ENCODE measurements around the gene OR6S1.
"Not testable (repeated sequence)": the region's sequence is repeated elsewhere in the genome, so short reads cannot be mapped to it uniquely, and the experiment has no call there.

OR6S1 gene

DNA sequence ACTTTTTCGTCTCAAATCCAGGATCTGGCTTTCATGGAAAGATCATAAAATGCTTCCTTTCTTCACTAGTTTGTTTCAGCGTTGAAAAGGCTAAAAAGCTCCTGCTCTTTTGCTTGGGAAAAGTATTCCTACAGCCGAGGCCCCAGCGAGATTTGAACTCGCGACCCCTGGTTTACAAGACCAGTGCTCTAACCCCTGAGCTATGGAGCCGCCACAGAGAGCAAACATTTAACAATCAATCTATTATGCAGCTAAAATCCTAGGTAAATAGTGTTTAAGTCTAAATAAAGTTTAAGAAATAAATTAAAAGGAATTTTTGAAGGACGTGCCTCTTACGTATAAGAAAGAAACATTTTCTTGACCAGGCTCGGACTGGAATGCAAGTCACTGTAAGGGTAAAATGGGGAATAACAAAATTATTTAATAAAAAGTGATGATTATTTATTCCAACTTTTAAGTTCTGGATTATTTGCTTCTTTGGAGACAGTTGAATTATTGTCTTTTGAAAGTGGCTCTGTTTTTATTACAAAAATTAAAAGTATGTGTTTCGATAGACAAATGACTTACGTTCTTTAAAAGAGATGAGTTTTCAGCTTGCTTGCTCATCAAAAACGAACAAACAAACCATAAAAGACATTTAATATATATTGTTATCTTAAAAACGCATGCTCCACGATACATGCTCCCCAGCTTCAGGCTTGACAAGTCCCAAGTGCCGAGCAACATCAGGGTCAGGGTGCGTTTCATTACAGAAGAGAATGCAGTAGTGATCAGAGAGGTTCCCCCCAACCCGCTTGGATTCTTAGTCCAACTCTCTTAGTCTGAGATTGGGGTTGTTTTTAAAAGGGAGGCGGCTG lies 10.2 kb downstream of the OR6S1 start:
- DNase-seq (ENCODE audit: low read depth) = peak; percentile 68

DNA sequence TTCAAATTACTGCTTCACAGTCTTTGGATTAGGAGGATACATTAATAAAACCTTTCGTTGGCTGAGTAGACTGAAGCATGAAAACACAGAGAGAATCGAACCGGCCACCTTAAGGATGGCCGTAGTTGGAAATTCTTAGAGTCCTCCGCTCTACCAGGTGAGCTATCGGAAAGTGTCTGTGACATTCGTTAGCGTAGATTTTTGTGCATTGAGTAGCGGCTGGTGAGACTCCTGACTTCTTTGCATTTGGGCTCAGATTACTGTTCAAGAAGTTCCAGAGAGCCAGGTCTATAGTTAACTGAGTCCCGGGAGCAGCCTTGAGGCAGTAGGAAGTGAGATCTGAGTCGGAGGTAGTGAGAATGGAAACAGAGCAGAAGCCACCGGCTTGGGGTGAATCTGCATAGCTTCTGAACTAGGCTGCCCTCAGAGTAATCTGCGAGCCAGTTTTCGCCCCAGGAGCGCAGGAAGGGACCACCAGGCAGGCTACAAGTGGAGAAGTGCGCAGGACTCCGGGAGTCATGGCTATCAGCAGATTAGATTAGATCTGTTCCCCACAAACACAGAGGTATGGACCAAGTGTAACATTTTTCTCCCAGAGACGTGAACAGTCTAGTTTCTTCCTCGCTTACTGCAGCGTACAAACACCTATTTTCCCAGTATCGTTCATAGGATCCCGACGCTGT lies 11.0 kb downstream of the OR6S1 start:
- peak; percentile 71 for DNase-seq (ENCODE audit: low read depth)

GRCh38 chr14:20628063-20628854 lies 13.2 kb downstream of the OR6S1 start:
- DNase-seq (ENCODE audit: low read depth) = no peak

DNA sequence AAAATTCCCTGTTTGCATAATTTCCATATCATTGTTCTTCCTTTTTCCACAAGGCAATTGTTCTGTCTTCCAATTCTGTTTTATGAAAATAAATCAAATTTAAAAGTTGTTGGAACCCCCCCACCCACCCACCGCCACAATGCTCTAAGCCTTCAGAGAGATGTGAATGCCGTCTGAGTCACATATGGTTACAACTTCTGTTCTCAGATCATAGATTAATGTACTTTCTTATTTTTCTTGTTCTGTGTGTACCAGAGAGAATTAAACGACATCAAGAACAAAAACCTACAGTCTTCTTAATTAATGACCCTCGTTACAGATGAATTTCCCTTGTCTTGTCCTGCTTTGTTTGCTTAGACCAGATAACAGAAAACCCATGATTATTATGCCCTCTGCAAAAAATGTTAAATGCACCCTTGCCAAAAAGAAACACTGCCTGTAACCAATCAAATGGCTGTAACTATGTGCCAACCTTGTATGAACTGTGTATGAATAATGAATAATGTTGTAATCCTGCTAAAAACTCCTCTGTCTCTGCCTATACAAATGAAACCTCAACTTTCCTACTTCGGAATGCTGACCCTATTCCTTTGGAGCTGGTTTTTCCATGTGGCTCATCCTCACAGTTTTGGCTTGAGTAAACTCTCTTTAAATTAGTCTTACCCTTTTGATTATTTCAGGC lies 14.0 kb downstream of the OR6S1 start:
- no peak for DNase-seq (ENCODE audit: low read depth)

- no peak for DNase-seq (ENCODE audit: low read depth)
Observed at GRCh38 chr14:20626274-20626673, 15.2 kb downstream of the OR6S1 start.

GRCh38 chr14:20624495-20625070 lies 16.9 kb downstream of the OR6S1 start:
- peak; percentile 88 for DNase-seq (ENCODE audit: low read depth)

- no peak for DNase-seq (ENCODE audit: low read depth)
Observed at GRCh38 chr14:20623798-20624197, 17.7 kb downstream of the OR6S1 start.

DNA sequence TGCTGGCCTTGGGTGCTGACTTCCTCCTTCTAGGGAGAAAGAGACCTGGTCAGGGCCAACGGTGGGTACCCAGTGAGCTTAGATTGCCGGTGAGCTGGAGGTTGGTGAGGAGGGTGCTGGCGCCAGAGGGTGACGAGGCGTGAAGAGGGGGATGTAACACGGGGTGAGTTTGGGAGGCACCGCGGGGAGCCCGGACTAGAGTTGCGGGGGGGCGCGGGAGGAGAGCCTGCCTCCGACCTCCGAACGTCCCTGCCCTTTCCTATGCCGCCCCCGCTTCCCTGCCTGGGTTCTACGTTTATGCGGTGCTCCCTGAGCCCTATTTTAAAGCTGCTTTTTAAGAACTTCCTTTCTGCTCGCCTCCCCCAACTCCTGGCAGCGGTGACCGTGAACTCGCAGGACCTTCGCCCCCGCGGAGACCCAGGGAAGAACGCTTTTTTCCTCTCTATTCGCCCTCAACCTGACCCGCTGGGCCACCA lies 18.6 kb downstream of the OR6S1 start:
- DNase-seq (ENCODE audit: low read depth) = no peak

DNA sequence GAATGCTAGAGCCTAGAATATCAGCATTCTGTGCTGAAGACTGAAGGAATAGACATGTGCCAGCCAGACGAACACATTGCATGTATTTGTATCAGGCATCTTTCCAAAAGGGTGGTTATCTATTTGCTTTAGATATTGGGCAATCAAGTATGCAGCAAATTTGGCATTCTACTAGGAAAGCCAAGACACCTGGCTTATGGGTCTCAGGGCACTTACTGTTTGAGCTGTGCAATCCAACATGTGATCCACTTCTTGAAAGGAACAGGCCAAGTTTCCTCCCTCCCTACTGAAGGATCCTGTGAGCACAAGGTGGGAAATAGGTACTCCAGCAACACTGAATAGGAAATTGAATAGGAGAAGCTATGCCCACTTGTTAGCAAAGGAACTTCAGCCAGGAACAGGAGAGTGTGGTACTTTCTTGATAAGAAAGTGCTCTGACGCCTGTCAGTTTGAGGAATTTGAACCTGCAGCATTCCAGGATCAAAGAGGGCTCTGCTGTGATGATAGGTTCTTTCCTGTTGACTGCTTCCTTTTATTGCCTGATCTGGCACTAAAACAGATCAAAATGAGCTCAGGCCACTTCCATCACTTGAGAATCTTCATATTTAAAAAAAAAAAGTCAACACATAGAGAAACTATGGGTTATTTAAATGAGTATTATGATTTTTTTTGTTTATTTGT lies 20.6 kb downstream of the OR6S1 start:
- no peak for DNase-seq (ENCODE audit: low read depth)

DNA sequence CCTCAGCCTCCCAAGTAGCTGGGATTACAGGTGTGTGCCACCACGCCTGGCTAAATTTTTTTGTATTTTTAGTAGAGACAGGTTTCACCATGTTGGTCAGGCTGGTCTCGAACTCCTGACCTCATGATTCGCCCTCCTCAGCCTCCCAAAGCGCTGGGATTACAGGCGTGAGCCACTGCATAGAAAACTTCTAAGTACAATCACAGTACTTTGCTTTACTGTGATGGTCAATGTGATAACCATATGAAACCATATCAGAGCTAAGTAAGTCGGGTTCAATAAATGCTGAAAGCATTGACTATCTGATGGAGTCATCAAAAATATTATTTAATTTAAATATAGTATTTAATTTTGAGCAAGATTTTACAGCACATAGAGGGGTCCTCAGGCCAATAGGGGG lies 21.8 kb downstream of the OR6S1 start:
- DNase-seq (ENCODE audit: low read depth) = not testable (repeated sequence)

DNA sequence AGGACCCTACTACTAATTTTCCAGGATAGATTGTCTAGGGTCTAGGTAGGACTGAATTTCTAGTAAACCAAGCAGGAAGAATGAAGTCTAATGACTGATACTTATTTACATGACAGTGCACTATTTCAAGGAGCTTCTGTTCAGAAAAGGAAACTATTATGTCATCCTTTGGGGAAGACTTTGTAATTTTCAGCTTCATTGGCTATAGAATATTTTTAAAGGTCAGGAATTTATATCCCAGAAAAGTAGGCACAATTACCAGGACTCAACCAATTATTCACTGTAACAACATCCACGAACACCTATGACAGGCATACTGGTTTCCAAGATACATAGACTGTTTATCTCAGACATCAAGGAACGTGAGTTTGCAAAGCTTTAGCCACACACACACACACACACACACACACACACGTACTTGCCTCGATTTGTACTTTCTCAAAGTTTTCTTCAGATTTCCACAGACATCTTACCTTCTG lies 23.2 kb downstream of the OR6S1 start:
- no peak for DNase-seq (ENCODE audit: low read depth)

GRCh38 chr14:20617138-20618003 lies 24.1 kb downstream of the OR6S1 start:
- DNase-seq (ENCODE audit: low read depth) = no peak

DNA sequence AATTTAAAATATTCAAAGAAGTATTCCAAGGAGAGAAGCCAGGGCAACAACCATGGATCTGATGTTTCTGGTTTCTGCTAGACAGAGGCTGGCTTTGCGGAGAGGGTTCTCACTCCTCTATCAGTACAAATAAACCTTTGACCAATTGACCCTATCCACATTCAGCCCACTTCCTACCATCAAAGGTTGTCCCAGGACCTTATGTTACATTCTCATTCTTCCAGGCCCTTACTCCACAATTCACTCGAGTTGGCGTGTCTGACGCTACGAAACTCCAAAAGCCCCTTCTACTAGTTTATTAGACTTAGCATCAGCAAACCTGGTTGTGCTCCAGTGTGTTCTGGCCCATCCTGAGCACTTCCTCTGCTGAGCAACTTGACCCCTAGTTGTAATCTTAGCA lies 25.5 kb downstream of the OR6S1 start:
- DNase-seq (ENCODE audit: low read depth) = no peak

GRCh38 chr14:20614038-20614840 lies 27.3 kb downstream of the OR6S1 start:
- peak; percentile 55 for DNase-seq (ENCODE audit: low read depth)

- peak; percentile 98 for DNase-seq (ENCODE audit: low read depth)
Observed at GRCh38 chr14:20613094-20614037, 28.1 kb downstream of the OR6S1 start.

- no peak for DNase-seq (ENCODE audit: low read depth)
Observed at GRCh38 chr14:20612403-20612802, 29.1 kb downstream of the OR6S1 start.

- DNase-seq (ENCODE audit: low read depth) = no peak
Observed at GRCh38 chr14:20611277-20611676, 30.2 kb downstream of the OR6S1 start.

All from iris pigment epithelial cell (primary cell).